Measurements from ENCODE around the gene DUOX2. TPM values are rescaled to one million over a fixed set of nuclear protein-coding genes. Genes with fewer than 3 reads are reported as not detected.

DUOX2 gene
- polyA plus RNA-seq, 1 experiment, result not detected

DNA sequence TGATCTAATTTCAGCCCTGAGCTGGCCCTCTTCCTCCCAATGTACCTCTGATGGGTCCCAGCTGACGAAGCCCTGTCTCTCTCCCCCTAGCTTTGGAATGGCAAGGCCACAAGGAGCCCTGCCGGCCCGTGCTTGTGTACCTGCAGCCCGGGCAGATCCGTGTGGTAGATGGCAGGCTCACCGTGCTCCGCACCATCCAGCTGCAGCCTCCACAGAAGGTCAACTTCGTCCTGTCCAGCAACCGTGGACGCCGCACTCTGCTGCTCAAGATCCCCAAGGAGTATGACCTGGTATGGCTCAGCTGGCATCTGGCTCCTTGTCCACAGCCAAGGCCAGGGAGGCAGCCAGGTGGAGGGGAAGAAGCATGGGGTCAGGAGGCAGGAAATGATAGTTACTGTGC lies 30.0 kb upstream of the DUOX2 start:
- H3K4me3 ChIP-seq (ENCODE audit: low read depth, low read length), result no peak overlapping the region
- POLR2A ChIA-PET, result no interaction called here
- no peaks in the 10 kb centered on the region for H3K36me3 ChIP-seq (ENCODE audit: control insufficient read depth, insufficient read depth, low read length)
- CTCF ChIA-PET, result interaction anchor here (1.2 kb wide), 1 partner anchor 19 kb away, joined by 3 read pairs; no protein-coding TSS in a partner anchor
- peaks cover 1% of the 10 kb centered on the region for H3K27me3 ChIP-seq (ENCODE audit: control insufficient read depth, insufficient read depth, low read length)
- no peak for DNase-seq (ENCODE audit: low read depth)
- TF ChIP-seq, protein P1, sequence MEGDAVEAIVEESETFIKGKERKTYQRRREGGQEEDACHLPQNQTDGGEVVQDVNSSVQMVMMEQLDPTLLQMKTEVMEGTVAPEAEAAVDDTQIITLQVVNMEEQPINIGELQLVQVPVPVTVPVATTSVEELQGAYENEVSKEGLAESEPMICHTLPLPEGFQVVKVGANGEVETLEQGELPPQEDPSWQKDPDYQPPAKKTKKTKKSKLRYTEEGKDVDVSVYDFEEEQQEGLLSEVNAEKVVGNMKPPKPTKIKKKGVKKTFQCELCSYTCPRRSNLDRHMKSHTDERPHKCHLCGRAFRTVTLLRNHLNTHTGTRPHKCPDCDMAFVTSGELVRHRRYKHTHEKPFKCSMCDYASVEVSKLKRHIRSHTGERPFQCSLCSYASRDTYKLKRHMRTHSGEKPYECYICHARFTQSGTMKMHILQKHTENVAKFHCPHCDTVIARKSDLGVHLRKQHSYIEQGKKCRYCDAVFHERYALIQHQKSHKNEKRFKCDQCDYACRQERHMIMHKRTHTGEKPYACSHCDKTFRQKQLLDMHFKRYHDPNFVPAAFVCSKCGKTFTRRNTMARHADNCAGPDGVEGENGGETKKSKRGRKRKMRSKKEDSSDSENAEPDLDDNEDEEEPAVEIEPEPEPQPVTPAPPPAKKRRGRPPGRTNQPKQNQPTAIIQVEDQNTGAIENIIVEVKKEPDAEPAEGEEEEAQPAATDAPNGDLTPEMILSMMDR (IDR thresholded peaks at IDR 0.05; ENCODE audit: insufficient read depth, low read depth, low read length), result no peak

DNA sequence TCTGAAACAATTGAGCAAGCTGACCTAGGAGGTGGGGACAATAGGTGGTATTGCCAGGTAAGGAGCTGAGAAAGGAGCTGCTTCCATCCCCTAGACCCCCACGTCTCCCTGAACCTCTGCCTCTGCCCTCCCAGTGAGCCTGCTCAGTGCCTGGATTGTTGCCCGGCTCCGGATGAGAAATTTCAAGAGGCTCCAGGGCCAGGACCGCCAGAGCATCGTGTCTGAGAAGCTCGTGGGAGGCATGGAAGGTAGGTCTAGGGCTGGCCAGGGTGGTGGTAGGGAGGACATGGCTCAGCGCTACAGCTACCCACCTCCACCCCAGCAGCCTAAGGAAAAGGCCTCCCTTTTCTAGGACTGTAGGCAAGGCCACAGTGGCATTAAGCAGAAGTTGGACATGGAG lies 29.1 kb upstream of the DUOX2 start:
- POLR2A ChIA-PET, result no interaction called here

DNA sequence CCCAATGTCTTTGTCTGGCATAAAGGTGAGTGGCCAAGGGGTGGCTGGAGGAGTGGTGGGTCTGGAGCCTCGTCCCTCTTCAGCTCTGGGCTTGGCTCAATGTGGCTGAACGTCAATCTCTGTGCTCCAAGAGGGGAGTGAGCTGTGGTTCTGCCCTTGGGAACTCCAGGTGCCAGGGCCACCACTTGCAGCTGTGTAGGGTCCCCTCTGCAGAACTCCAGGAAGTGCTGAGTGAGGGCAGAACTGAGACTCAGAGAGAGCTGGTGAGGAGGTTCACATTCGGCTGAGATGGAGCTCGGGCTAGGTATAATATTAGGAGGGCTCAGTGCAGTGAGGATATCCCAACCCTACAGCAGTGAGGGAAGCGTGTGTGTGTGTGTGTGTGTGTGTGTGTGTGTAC lies 27.4 kb upstream of the DUOX2 start:
- CTCF ChIA-PET, result interaction anchor here (1.2 to 2.1 kb wide), 3 partner anchors 11 to 22 kb away, joined by 4 to 7 read pairs (median 5); partner anchors contain the start of genes DUOX1 and DUOXA1
- TF ChIP-seq, protein P1 (IDR thresholded peaks at IDR 0.05; ENCODE audit: insufficient read depth, low read depth, low read length), result no peak
- H3K4me3 ChIP-seq (ENCODE audit: low read depth, low read length), result no peak overlapping the region
- H3K36me3 ChIP-seq (ENCODE audit: control insufficient read depth, insufficient read depth, low read length), result no peaks in the 10 kb centered on the region
- DNase-seq (ENCODE audit: low read depth), result no peak
- H3K27me3 ChIP-seq (ENCODE audit: control insufficient read depth, insufficient read depth, low read length), result peaks cover 4% of the 10 kb centered on the region
- POLR2A ChIA-PET, result no interaction called here

More for the DNA sequence above, 29.1 kb upstream of the DUOX2 start:
- TF ChIP-seq, protein P1 (IDR thresholded peaks at IDR 0.05; ENCODE audit: insufficient read depth, low read depth, low read length), result no peak
- Histone ChIP-seq H3K27me3 (ENCODE audit: control insufficient read depth, insufficient read depth, low read length) (peaks cover 1% of the 10 kb centered on the region), H3K4me3 (ENCODE audit: low read depth, low read length) (no peak overlapping the region), H3K36me3 (ENCODE audit: control insufficient read depth, insufficient read depth, low read length) (no peaks in the 10 kb centered on the region)
- DNase-seq (ENCODE audit: low read depth), result no peak
- CTCF ChIA-PET, result interaction anchor here (2.1 kb wide), 1 partner anchor 16 kb away, joined by 7 read pairs; no protein-coding TSS in a partner anchor

DNA sequence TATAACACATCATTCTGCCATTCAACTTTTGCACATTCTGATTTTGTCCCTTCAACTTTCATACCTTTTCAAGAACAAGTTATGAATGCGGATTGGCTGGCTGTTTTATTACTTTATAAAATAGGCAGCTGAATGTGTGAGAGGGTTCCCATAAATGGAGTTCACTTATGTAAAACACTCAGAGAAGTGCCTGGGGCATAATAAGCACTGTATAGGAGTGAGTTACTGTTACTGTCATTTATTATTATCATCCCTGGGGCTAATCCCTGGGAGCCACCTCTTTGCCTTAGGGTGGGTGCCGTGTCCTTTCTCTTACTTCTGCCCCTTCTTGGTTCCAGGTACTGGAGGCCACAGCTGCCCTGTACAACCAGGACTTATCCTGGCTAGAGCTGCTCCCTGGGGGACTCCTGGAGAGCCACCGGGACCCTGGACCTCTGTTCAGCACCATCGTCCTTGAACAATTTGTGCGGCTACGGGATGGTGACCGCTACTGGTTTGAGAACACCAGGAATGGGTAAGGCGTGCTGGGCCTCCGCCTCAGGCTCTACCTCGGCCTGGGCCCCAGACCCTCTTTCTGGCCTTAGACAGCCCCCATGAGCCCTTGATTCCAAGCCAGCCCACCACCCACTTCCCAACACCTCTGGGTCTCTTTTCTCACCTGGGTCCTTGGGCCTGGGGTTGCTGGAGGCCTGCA lies 26.7 kb upstream of the DUOX2 start:
- no peak overlapping the region for H3K4me3 ChIP-seq (ENCODE audit: low read depth, low read length)
- TF ChIP-seq, protein P1 (IDR thresholded peaks at IDR 0.05; ENCODE audit: insufficient read depth, low read depth, low read length), result no peak
- ChIA-PET POLR2A (no interaction called here), CTCF (interaction anchor here (1.2 to 1.5 kb wide), 2 partner anchors 10 to 23 kb away, joined by 3 to 5 read pairs; partner anchors contain the start of genes DUOX1 and DUOXA1)
- no peaks in the 10 kb centered on the region for H3K36me3 ChIP-seq (ENCODE audit: control insufficient read depth, insufficient read depth, low read length)
- peaks cover 8% of the 10 kb centered on the region for H3K27me3 ChIP-seq (ENCODE audit: control insufficient read depth, insufficient read depth, low read length)
- no peak for DNase-seq (ENCODE audit: low read depth)

DNA sequence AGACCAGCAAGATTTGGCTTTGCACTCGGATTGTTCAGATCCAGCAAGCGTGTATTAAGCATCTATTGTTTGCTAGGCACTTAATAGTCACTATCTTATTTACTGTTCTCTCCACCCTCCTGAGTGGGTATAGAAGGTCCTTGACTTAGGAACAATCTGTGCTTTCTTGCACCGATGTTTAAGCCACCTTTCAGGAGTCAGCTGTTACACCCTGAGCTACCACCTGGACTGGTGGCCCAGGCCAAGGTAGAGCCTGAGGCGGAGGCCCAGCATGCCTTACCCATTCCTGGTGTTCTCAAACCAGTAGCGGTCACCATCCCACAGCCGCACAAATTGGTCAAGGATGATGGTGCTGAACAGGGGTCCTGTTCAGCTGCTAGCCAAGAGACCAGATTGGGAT lies 25.8 kb upstream of the DUOX2 start:
- no peak for DNase-seq (ENCODE audit: low read depth)
- H3K4me3 ChIP-seq (ENCODE audit: low read depth, low read length), result no peak overlapping the region
- H3K36me3 ChIP-seq (ENCODE audit: control insufficient read depth, insufficient read depth, low read length), result no peaks in the 10 kb centered on the region
- CTCF ChIA-PET, result interaction anchor here (1.3 to 1.5 kb wide), 2 partner anchors 10 to 22 kb away, joined by 3 read pairs; no protein-coding TSS in a partner anchor
- POLR2A ChIA-PET, result no interaction called here
- TF ChIP-seq, protein P1 (IDR thresholded peaks at IDR 0.05; ENCODE audit: insufficient read depth, low read depth, low read length), result no peak
- peaks cover 10% of the 10 kb centered on the region for H3K27me3 ChIP-seq (ENCODE audit: control insufficient read depth, insufficient read depth, low read length)

Data from BJ (cell line).